HFF-Myc (cell line): Measurements from ENCODE around the gene GABBR1.
A peak's percentile ranks its signal among the peaks of the same experiment; 100 is the strongest.

Experiments
- DNase-seq: peaks from one replicate; pipeline ENCODE4 v3.0.0-alpha.2; 2011; ENCODE audit warnings: low read depth; ENCODE audit errors: extremely low read depth
- H3K4me3 ChIP-seq: replicated peaks from 2 replicates; pipeline ENCODE4 v1.5.1; 2011; ENCODE audit warnings: low read depth, mild to moderate bottlenecking, control low read depth, low read length
- CTCF ChIP-seq: IDR thresholded peaks from 2 replicates; pipeline ENCODE4 v1.5.1; 2012; ENCODE audit warnings: mild to moderate bottlenecking, low read depth, low read length, control low read depth; ENCODE audit errors: missing control alignments

GABBR1 gene

GRCh38 chr6:29632789-29633533 is at the start of gene GABBR1:
Gene GABBR1, minus strand, starts transcription at chr6:29633183. Its CDS starts 798 bp downstream, at chr6:29632385.
- H3K4me3 ChIP-seq = peak within 1 kb of the TSS; percentile 61
- TF ChIP-seq CTCF = no peak
- peak; percentile 19 for DNase-seq

- no peak for TF ChIP-seq CTCF
Measured at GRCh38 chr6:29681811-29682210, 48.8 kb upstream of the GABBR1 start.

GRCh38 chr6:29680904-29681303 is 47.9 kb upstream of the GABBR1 start, which contains the start of gene ZFP57:
Gene ZFP57, minus strand, starts transcription at chr6:29681152. Its CDS starts 4,149 bp downstream, at chr6:29677003.
- no peak for TF ChIP-seq CTCF
- DNase-seq = no peak
- H3K4me3 ChIP-seq = no peak within 1 kb of the TSS

More at GRCh38 chr6:29681811-29682210, 48.8 kb upstream of the GABBR1 start:
- no peak for DNase-seq
- no peak overlapping the region for H3K4me3 ChIP-seq

GRCh38 chr6:29680416-29680815 is 47.4 kb upstream of the GABBR1 start:
- no peak for TF ChIP-seq CTCF
- H3K4me3 ChIP-seq = no peak overlapping the region

GRCh38 chr6:29679962-29680361 is 47.0 kb upstream of the GABBR1 start:
- no peak for DNase-seq
- no peak for TF ChIP-seq CTCF
- H3K4me3 ChIP-seq = no peak overlapping the region

More at GRCh38 chr6:29680416-29680815, 47.4 kb upstream of the GABBR1 start:
- no peak for DNase-seq

- no peak for TF ChIP-seq CTCF
- no peak for DNase-seq
- H3K4me3 ChIP-seq = no peak overlapping the region
Measured at GRCh38 chr6:29678114-29678513, 45.1 kb upstream of the GABBR1 start.
